H9 (cell line): ENCODE data around the gene RPS6KA4. TPM values are rescaled to one million over a fixed set of nuclear protein-coding genes. Genes with fewer than 3 reads are reported as not detected.

Source experiments
- DNase-seq: peaks from one replicate; pipeline ENCODE4 v3.0.0-alpha.2; 2017
- H2AFZ ChIP-seq: one replicate; pipeline ENCODE4 v1.6.1; 2013; ENCODE audit warnings: mild to moderate bottlenecking, low read length, control low read depth, moderate library complexity
- H2AK5ac ChIP-seq: 2 replicates; pipeline ENCODE4 v1.6.1; 2013; ENCODE audit warnings: low read length, control low read depth, mixed read lengths; ENCODE audit not compliant: insufficient read length
- H2BK120ac ChIP-seq: one replicate; pipeline ENCODE4 v1.6.1; 2013; ENCODE audit warnings: low read depth, mild to moderate bottlenecking, low read length, control low read depth, inconsistent platforms; ENCODE audit not compliant: poor library complexity, severe bottlenecking
- H2BK12ac ChIP-seq: 2 replicates; pipeline ENCODE4 v1.6.1; 2013; ENCODE audit warnings: low read length, control low read depth, mixed read lengths, low read depth; ENCODE audit not compliant: insufficient read length
- H2BK15ac ChIP-seq: 2 replicates; pipeline ENCODE4 v1.6.1; 2013; ENCODE audit warnings: low read depth, low read length, control low read depth
- H2BK20ac ChIP-seq: one replicate; pipeline ENCODE4 v1.6.1; 2013; ENCODE audit warnings: low read depth, mild to moderate bottlenecking, low read length, control low read depth, inconsistent platforms; ENCODE audit not compliant: poor library complexity, severe bottlenecking
- H2BK5ac ChIP-seq: 2 replicates; pipeline ENCODE4 v1.6.1; 2013; ENCODE audit warnings: low read length, control low read depth, mixed read lengths; ENCODE audit not compliant: insufficient read length
- H3K14ac ChIP-seq: 2 replicates; pipeline ENCODE4 v1.6.1; 2013; ENCODE audit warnings: low read length, control low read depth; ENCODE audit not compliant: insufficient read depth
- H3K18ac ChIP-seq: 2 replicates; pipeline ENCODE4 v1.6.1; 2013; ENCODE audit warnings: low read depth, mild to moderate bottlenecking, mixed read lengths, low read length, control low read depth; ENCODE audit not compliant: insufficient read length
- H3K23ac ChIP-seq: 2 replicates; pipeline ENCODE4 v1.6.1; 2013; ENCODE audit warnings: low read length, control low read depth, mixed read lengths, low read depth; ENCODE audit not compliant: insufficient read length
- H3K23me2 ChIP-seq: 2 replicates; pipeline ENCODE4 v1.6.1; 2013; ENCODE audit warnings: low read depth, mild to moderate bottlenecking, mixed read lengths, low read length, control low read depth; ENCODE audit not compliant: insufficient read length, poor library complexity, severe bottlenecking
- H3K27ac ChIP-seq: 2 replicates; pipeline ENCODE4 v1.5.1; 2013; ENCODE audit warnings: low read length, control low read depth, mixed read lengths, low read depth; ENCODE audit not compliant: insufficient read length
- H3K27me3 ChIP-seq: 2 replicates; pipeline ENCODE4 v1.6.1; 2013; ENCODE audit warnings: low read length, control low read depth, inconsistent platforms; ENCODE audit not compliant: insufficient read depth
- H3K4ac ChIP-seq: 2 replicates; pipeline ENCODE4 v1.6.1; 2013; ENCODE audit warnings: low read depth, mild to moderate bottlenecking, control low read depth, inconsistent platforms, low read length, moderate library complexity
- H3K4me1 ChIP-seq: 2 replicates; pipeline ENCODE4 v1.6.1; 2013; ENCODE audit warnings: low read length, control low read depth, inconsistent platforms; ENCODE audit not compliant: insufficient read depth
- H3K4me2 ChIP-seq: 2 replicates; pipeline ENCODE4 v1.6.1; 2013; ENCODE audit warnings: low read length, control low read depth, mixed read lengths; ENCODE audit not compliant: insufficient read length, insufficient read depth
- H3K56ac ChIP-seq: 2 replicates; pipeline ENCODE4 v1.6.1; 2013; ENCODE audit warnings: low read depth, mild to moderate bottlenecking, mixed read lengths, low read length, control low read depth; ENCODE audit not compliant: insufficient read length
- H3K79me1 ChIP-seq: 2 replicates; pipeline ENCODE4 v1.6.1; 2013; ENCODE audit warnings: low read depth, mild to moderate bottlenecking, moderate library complexity, low read length, control low read depth, inconsistent platforms; ENCODE audit not compliant: insufficient read depth, poor library complexity, severe bottlenecking
- H3K79me2 ChIP-seq: 2 replicates; pipeline ENCODE4 v1.6.1; 2013; ENCODE audit warnings: low read length, control low read depth, inconsistent platforms; ENCODE audit not compliant: insufficient read depth
- H3K9ac ChIP-seq: 2 replicates; pipeline ENCODE4 v1.6.1; 2013; ENCODE audit warnings: low read length, control low read depth, mixed read lengths; ENCODE audit not compliant: insufficient read length; ENCODE audit errors: extremely low read depth
- H3K9me3 ChIP-seq: one replicate; pipeline ENCODE4 v1.6.1; 2013; ENCODE audit warnings: low read depth, low read length, inconsistent platforms; ENCODE audit not compliant: control insufficient read depth
- H3T11ph ChIP-seq: one replicate; pipeline ENCODE4 v1.6.1; 2013; ENCODE audit warnings: mild to moderate bottlenecking, low read length, control low read depth, inconsistent platforms
- H4K20me1 ChIP-seq: one replicate; pipeline ENCODE4 v1.6.1; 2013; ENCODE audit not compliant: control insufficient read depth, insufficient read length, insufficient read depth
- H4K5ac ChIP-seq: 2 replicates; pipeline ENCODE4 v1.6.1; 2013; ENCODE audit warnings: low read depth, mild to moderate bottlenecking, mixed read lengths, low read length, control low read depth; ENCODE audit not compliant: insufficient read length
- H4K8ac ChIP-seq: replicated peaks from 2 replicates; pipeline ENCODE4 v1.6.1; 2013; ENCODE audit warnings: low read length, control low read depth, mixed read lengths, low read depth; ENCODE audit not compliant: insufficient read length
- H4K91ac ChIP-seq: 2 replicates; pipeline ENCODE4 v1.6.1; 2013; ENCODE audit warnings: low read depth, mild to moderate bottlenecking, moderate library complexity, mixed read lengths, low read length, control low read depth; ENCODE audit not compliant: insufficient read length
- H3K27ac Mint-ChIP-seq, 3 experiments: 2 replicates in 2 of 3; 3 replicates in 1 of 3; pipeline ENCODE4 v1.8.0; 2020 to 2021; ENCODE audit warnings: mixed read lengths in 3 of 3, mild to moderate bottlenecking in 1 of 3, moderate library complexity in 1 of 3
- H3K27me3 Mint-ChIP-seq: 2 replicates; pipeline ENCODE4 v1.8.0; 2021; ENCODE audit warnings: low read depth, mild to moderate bottlenecking, moderate library complexity, mixed read lengths
- H3K36me3 Mint-ChIP-seq, 3 experiments: 2 replicates in 2 of 3; 3 replicates in 1 of 3; pipeline ENCODE4 v1.8.0; 2020 to 2021; ENCODE audit warnings: low read depth in 3 of 3, mixed read lengths in 3 of 3; ENCODE audit not compliant: insufficient read depth in 1 of 3
- H3K4me1 Mint-ChIP-seq, 2 experiments: 2 replicates each; pipeline ENCODE4 v1.8.0; 2020; ENCODE audit warnings: mixed read lengths in 2 of 2
- H3K4me3 Mint-ChIP-seq, 2 experiments: 2 replicates in 1 of 2; 3 replicates in 1 of 2; pipeline ENCODE4 v1.8.0; 2020 to 2021; ENCODE audit warnings: mild to moderate bottlenecking in 2 of 2, mixed read lengths in 2 of 2, moderate library complexity in 1 of 2
- H3K9me3 Mint-ChIP-seq, 2 experiments: 2 replicates in 1 of 2; 3 replicates in 1 of 2; pipeline ENCODE4 v1.8.0; 2020; ENCODE audit warnings: mild to moderate bottlenecking in 2 of 2, mixed read lengths in 2 of 2, moderate library complexity in 1 of 2
- CTCF ChIP-seq: fragments of 200-600 bp; sonication (generic); conservative IDR thresholded peaks from 3 replicates; pipeline ENCODE4 v1.8.0; 2021; ENCODE audit warnings: antibody characterized with exemption, mild to moderate bottlenecking
- WGBS: extraction: QIAGEN DNeasy Blood & Tissue Kit; methylation state at CpG from one replicate; pipeline ENCODE4 v1.1.7; 2013; ENCODE audit warnings: missing lambda C conversion rate, low lambda C conversion rate, mixed read lengths; ENCODE audit not compliant: insufficient read length; ENCODE audit errors: extremely low coverage; 5-methylcytosine and 5-hydroxymethylcytosine counted together
- total RNA-seq: library from RNA; stranded (reverse); gene quantifications from 2 replicates; pipeline ENCODE4 v1.2.1, GENCODE V29; 2021

Gene RPS6KA4
- total RNA-seq, 1 experiment from 2014 or later, result 10.8 TPM

GRCh38 chr11:64334764-64335735, 23.9 kb upstream of the RPS6KA4 start:
- no CpG with 5 or more reads among the region's 13 CpGs for WGBS
- no peak overlapping the region for H3K14ac ChIP-seq
- no peak overlapping the region for H3K23ac ChIP-seq
- no peak overlapping the region for H4K91ac ChIP-seq
- no peaks in the 10 kb centered on the region for H3K27me3 ChIP-seq
- no peaks in the 10 kb centered on the region for H3K23me2 ChIP-seq
- no peaks in the 10 kb centered on the region for H3K79me2 ChIP-seq
- no peak overlapping the region for H4K8ac ChIP-seq
- H3K27me3 Mint-ChIP-seq, result peaks cover 7% of the 10 kb centered on the region
- no peak overlapping the region for H2AFZ ChIP-seq
- no peak overlapping the region for H3K18ac ChIP-seq
- no peak overlapping the region for H3K27ac ChIP-seq
- H3K4me1 Mint-ChIP-seq, result peaks cover 12 to 21% of the 10 kb centered on the region in 2 experiments
- TF ChIP-seq CTCF, result no peak
- no peaks in the 10 kb centered on the region for H3K9me3 ChIP-seq
- no peak overlapping the region for H2BK120ac ChIP-seq
- no peak overlapping the region for H3T11ph ChIP-seq
- H3K79me1 ChIP-seq, result no peaks in the 10 kb centered on the region
- H3K27ac Mint-ChIP-seq, result peak overlapping the region in 1 of 3 experiments; percentile 61; a peak in 1 of 7 replicates
- no peaks in the 10 kb centered on the region for H3K9me3 Mint-ChIP-seq
- H2BK5ac ChIP-seq, result no peak overlapping the region
- DNase-seq, result peak; percentile 76
- no peaks in the 10 kb centered on the region for H3K36me3 Mint-ChIP-seq
- no peak overlapping the region for H3K4me2 ChIP-seq
- no peak overlapping the region for H3K4me3 Mint-ChIP-seq
- no peak overlapping the region for H2AK5ac ChIP-seq
- no peaks in the 10 kb centered on the region for H4K20me1 ChIP-seq
- no peak overlapping the region for H3K56ac ChIP-seq
- H2BK20ac ChIP-seq, result no peak overlapping the region
- no peak overlapping the region for H4K5ac ChIP-seq
- no peak overlapping the region for H3K4ac ChIP-seq
- H3K9ac ChIP-seq, result no peak overlapping the region
- H3K4me1 ChIP-seq, result peaks cover 2% of the 10 kb centered on the region; the same call in 1 of the 2 replicates
- H2BK15ac ChIP-seq, result no peak overlapping the region
- H2BK12ac ChIP-seq, result no peak overlapping the region
